GM04504 (cell line): Measurements from ENCODE around the gene IL17C.
"Not testable (repeated sequence)": the region's sequence is repeated elsewhere in the genome, so short reads cannot be mapped to it uniquely, and the experiment has no call there.

Experiments
- DNase-seq: peaks from one replicate; pipeline ENCODE4 v3.0.0-alpha.2; 2012; ENCODE audit warnings: low read depth

IL17C gene

DNA sequence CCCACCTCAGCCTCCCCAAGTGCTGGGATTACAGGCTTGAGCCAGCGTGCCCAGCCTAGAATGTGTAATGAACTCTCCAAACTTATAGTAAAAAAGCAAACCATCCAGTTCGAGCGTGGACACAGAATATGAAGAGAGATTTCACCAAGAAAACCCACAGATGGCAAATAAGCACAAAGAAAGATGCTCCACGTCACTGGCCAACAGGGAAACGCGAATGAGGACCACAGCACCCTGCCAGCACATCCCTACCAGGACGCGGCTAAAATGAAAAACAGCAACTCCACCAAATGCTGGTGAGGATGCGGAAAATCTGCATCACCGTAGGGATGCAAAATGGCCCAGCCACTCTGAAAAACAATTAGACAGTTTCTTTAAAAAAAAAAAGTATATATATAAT is 23.1 kb downstream of the IL17C start:
- DNase-seq, result no peak

GRCh38 chr16:88662222-88662842 is 24.0 kb downstream of the IL17C start:
- DNase-seq, result no peak

DNA sequence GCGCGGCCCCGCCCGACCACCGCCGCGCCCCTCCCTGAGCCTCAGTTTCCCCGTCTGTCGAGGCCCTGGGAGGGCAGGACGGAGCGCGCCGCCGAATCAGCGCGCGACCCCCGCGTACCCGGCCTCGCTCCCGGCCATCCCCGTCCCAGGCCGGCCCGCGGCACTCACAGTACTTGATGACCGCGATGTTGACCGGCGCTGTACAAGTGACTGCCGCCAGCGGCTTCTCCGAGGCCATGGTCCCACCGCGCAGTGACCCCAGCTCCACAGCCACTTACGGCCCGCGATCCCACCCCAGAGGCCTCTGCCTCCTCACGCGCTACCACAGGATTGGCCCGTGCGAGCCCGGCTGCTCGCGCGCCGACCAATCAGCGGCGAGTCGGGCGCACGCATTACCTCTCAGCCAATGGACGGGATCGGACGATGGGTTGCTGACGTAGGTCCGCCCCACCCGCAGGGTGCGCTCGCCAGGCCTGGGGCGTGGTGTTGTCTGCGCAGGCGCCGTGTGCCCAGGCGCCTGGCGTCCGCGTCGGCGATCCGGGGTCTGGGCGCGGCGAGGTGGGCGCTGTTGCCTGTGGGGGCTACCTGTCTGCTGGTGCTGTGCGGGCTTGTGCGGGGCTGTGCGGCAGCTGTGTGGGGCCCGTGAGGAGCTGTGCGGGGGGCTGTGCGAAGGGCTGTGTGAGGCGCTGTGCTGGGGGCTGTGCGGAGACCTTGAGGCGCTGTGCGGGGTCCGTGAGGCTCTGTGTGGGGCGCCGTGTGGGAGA is 24.7 kb downstream of the IL17C start, which contains the start of gene MVD:
Gene MVD, minus strand, starts transcription at position 249 of the 764 bp plus-strand sequence. Its CDS starts 11 bp downstream, at position 238.
- DNase-seq, result peak; percentile 92

DNA sequence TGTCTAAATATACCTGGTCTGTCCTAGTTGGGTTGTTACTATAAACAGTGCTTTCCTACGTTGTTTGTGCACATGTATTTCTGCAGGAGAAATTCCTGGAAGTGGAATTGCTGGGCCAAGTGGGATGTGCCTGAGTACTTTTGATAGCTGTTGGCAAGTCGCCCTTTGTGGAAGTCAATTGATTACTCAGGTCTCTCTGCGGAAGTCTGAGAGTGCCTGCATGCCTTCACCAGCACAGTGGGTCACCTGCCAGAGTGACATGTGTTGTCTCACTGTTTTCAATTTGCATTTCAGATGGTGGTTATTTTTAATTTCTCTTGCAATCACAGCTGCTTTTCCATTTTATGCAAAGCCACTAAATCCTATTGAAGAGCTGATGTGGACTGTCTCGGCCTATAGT is 26.8 kb downstream of the IL17C start:
- no peak for DNase-seq

- no peak for DNase-seq
Measured at GRCh38 chr16:88665570-88665969, 27.2 kb downstream of the IL17C start.

GRCh38 chr16:88667461-88667860 is 29.1 kb downstream of the IL17C start:
- DNase-seq, result no peak

GRCh38 chr16:88669493-88669892 is 31.1 kb downstream of the IL17C start:
- not testable (repeated sequence) for DNase-seq

- DNase-seq, result no peak
Measured at GRCh38 chr16:88669980-88670379, 31.6 kb downstream of the IL17C start.

GRCh38 chr16:88671806-88672205 is 33.4 kb downstream of the IL17C start:
- DNase-seq, result no peak

GRCh38 chr16:88672776-88673175 is 34.4 kb downstream of the IL17C start:
- DNase-seq, result no peak

GRCh38 chr16:88673716-88674379 is 35.5 kb downstream of the IL17C start:
- DNase-seq, result no peak

DNA sequence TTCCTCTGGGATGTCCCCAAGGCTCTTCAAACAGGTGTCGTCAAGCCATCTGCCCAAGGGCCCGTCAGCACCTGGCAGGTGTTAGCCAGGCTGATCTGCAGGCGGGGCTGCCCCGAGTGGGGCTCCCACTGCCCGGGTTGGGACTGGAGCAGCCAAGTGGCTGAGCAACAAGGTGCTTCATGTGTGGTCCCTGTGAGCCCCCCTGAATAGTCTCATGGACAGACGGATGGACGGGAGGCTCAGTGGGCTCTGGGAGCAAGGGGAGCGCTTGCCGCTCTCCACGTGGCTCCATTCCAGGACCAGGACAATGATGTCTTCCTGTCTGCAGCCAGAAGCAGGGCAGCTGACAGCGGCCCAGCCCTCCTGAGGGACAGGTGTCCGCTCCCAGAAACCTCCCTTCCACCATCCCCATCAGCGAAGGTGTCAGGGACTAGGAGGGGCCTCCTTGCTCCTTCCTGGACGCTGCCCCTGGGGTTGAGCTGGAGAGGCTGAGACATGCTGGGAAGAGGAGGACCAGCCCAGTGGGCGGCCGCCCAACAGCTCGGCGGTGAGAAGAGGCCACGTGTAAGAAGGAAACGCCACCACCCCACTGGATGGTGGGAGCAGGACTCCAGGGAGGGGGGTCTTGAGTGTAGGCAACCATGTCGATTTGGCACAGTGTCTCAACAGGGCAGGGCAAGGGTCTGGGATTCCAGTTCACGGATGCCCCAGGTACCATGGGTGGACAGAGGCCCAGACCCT is 38.3 kb downstream of the IL17C start:
- DNase-seq, result no peak

DNA sequence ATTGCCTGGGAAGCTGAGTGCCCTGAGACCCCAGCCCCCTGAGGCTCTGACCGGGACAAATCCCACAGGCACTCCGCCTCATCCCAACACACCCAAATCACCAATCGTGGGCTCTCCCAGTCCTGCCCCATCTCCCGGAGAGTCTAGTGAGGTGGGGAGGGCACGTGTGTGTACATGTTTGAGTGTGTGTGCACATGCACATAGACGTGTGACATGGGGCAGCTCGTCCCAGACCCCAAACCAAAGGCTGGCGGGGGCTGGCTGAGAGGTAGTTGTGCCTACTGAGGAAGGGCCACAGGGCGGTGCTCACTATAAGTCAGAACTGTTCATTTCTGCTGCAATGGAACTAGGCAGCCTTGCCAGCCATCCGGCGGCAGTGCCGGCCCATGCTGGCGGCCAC is 39.3 kb downstream of the IL17C start:
- DNase-seq, result no peak

GRCh38 chr16:88678224-88678979 is 40.0 kb downstream of the IL17C start:
- no peak for DNase-seq

DNA sequence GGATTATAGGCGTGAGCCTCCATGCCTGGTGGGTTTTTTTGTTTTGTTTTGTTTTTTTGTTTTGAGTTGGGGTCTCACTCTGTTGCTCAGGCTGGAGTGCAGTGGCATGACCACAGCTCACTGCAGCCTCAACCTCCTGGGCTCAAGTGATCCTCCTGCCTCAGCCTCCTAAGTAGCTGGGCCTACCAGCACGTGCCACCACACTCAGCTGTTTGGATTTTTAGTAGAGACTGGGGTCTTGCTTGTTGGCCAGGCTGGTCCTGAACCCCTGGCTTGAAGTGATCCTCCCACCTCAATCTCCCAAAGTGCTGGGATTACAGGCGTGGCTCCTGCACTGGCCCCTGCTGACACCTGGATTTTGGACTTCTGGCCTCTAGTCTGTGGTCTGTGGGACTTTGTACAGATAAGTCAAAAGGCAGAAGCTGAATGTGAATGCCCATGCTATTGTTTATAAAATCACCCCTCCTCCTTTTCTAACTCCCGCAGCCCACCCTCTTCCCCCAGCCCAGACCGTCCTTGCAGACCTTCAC is 42.2 kb downstream of the IL17C start:
- DNase-seq, result no peak

- DNase-seq, result no peak
Measured at GRCh38 chr16:88681084-88681680, 42.8 kb downstream of the IL17C start.

GRCh38 chr16:88681709-88682451 is 43.5 kb downstream of the IL17C start:
- no peak for DNase-seq

- DNase-seq, result no peak
Measured at GRCh38 chr16:88684569-88685155, 46.3 kb downstream of the IL17C start.

DNA sequence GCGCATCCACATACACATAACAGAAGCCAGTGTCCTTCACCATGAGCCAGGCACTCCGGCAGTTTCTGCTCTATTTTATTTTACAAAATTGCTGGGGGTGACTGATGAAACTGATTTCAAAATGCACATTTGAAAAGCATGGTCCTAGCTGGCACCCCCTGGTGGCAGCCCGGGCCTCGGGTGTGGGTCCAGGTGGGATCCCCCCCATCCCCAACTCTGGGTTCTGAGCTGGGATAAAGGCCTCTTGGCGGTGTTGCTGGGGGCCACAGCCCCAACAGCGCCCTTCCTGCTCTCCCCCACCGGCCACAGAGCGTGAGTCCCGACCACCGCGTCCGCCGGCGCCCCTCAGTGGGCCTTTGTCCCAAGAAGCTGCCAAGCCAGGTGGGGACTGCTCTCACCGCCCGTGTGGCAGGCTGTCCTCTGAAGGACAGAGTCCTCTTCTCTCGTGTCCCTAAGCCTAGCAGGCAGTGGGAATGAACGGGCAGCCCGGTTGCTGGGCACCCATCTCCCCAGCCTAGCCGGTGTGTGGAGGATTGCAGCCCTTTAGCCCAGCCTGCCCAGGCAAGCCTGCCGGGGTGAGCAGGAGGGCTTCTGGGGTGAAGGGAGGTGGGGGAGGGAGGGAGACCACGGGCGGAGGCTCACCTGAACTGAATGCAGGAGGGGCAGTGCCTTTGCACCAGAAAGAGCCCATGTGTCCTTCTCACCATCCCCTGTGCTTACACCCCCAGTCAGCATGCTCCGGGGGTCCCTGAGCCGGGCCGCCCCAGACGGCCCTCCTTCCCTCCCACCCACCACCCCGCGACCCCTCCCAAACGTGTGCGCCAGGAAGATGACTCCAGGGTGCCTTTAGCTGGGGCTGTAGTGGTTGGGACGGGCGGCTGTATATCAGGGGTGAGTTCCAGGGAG is 47.0 kb downstream of the IL17C start:
- DNase-seq, result no peak
